SJSA1 (cell line): ENCODE measurements around the gene MYCBPAP. TPM values are rescaled to one million over a fixed set of nuclear protein-coding genes. Genes with fewer than 3 reads are reported as not detected.
A peak's percentile ranks its signal among the peaks of the same experiment; 100 is the strongest.

ENCODE experiments used
- DNase-seq, 2 experiments: peaks; one replicate each; pipeline ENCODE4 v3.0.0-alpha.2; 2015 to 2020; ENCODE audit warnings: low spot score in 2 of 2, low read depth in 1 of 2
- H3K27ac ChIP-seq: fragments of 250-450 bp; sonication (Bioruptor Pico); 2 replicates; pipeline ENCODE4 v1.5.1; 2020; ENCODE audit warnings: mild to moderate bottlenecking, moderate library complexity
- H3K27me3 ChIP-seq: fragments of 250-450 bp; sonication (Bioruptor Pico); replicated peaks from 2 replicates; pipeline ENCODE4 v1.5.1; 2020; ENCODE audit warnings: mild to moderate bottlenecking, moderate library complexity
- H3K36me3 ChIP-seq: fragments of 250-450 bp; sonication (Bioruptor Pico); 2 replicates; pipeline ENCODE4 v1.5.1; 2020; ENCODE audit warnings: mild to moderate bottlenecking
- H3K4me1 ChIP-seq: fragments of 250-450 bp; sonication (Bioruptor Pico); replicated peaks from 2 replicates; pipeline ENCODE4 v1.6.1; 2021; ENCODE audit warnings: mild to moderate bottlenecking
- H3K4me3 ChIP-seq: fragments of 250-450 bp; sonication (Bioruptor Pico); 2 replicates; pipeline ENCODE4 v1.5.1; 2020; ENCODE audit warnings: mild to moderate bottlenecking
- H3K9me3 ChIP-seq: fragments of 250-450 bp; sonication (Bioruptor Pico); replicated peaks from 2 replicates; pipeline ENCODE4 v1.5.1; 2020; ENCODE audit warnings: mild to moderate bottlenecking
- total RNA-seq: library from RNA; depleted of rRNA; stranded (reverse); fragments of >200 nt; shearing (Covaris generic); gene quantifications from 2 replicates; pipeline ENCODE4 v1.2.3, GENCODE V29; 2014; rRNA removed

MYCBPAP gene, protein sequence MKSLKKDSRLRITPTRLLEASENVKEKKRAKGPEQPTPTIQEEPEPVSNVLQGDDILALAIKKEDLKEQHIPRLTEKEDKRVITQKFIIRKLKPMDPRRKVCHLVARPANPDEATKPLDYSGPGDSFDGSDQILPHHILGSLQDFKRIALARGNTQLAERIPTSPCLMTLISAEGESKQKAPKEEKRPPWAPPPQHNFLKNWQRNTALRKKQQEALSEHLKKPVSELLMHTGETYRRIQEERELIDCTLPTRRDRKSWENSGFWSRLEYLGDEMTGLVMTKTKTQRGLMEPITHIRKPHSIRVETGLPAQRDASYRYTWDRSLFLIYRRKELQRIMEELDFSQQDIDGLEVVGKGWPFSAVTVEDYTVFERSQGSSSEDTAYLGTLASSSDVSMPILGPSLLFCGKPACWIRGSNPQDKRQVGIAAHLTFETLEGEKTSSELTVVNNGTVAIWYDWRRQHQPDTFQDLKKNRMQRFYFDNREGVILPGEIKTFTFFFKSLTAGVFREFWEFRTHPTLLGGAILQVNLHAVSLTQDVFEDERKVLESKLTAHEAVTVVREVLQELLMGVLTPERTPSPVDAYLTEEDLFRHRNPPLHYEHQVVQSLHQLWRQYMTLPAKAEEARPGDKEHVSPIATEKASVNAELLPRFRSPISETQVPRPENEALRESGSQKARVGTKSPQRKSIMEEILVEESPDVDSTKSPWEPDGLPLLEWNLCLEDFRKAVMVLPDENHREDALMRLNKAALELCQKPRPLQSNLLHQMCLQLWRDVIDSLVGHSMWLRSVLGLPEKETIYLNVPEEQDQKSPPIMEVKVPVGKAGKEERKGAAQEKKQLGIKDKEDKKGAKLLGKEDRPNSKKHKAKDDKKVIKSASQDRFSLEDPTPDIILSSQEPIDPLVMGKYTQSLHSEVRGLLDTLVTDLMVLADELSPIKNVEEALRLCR
- total RNA-seq, result not detected in 2 replicates

DNA sequence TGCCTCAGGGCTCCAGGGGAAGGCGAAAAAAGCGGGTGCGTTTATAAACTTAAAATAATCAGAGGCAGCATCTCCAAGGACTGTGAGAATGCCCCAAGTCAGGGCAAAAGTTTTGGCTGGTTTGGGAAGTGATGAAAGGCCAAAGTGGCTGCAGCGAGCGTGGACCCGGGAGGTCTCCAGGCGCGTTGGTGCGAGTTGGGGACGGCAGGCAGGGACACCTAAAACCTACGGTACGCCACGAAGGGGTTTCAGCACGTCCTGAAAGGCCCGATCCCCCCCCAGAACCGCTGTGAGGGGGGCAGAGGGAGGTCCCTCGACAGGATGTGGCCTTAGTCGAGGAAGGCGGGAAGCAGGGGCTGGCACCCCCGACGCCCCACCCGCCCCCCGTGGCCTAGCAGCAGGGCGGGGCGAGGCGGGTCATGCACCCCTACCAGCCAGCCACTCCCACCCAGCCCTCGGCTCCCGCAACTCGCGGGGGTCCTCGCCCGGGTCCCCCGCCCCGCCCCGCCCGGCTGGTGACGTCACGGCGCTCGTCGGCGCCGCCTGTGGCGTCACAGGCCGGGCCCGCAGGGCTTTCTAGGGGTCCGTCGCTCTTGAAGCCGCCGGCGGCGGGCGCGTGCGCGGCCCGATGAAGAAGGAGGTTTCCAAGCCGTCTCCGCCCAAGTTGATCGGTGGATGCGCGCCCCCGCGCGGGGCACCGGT lies at the start of gene MYCBPAP:
Gene MYCBPAP, plus strand, starts transcription at position 569 of the 702 bp plus-strand sequence. CDS start 236 bp downstream, outside the sequence.
- H3K36me3 ChIP-seq, result no peaks in the 10 kb centered on the region
- H3K27ac ChIP-seq, result no peak within 1 kb of the TSS
- DNase-seq, result peak; percentile 22 to 70
- H3K9me3 ChIP-seq, result no peaks in the 10 kb centered on the region
- H3K4me1 ChIP-seq, result peaks cover 9% of the 10 kb centered on the region
- peak within 1 kb of the TSS; percentile 36 for H3K4me3 ChIP-seq
- H3K27me3 ChIP-seq, result peaks cover 19% of the 10 kb centered on the region; the same call in 1 of the 2 replicates

DNA sequence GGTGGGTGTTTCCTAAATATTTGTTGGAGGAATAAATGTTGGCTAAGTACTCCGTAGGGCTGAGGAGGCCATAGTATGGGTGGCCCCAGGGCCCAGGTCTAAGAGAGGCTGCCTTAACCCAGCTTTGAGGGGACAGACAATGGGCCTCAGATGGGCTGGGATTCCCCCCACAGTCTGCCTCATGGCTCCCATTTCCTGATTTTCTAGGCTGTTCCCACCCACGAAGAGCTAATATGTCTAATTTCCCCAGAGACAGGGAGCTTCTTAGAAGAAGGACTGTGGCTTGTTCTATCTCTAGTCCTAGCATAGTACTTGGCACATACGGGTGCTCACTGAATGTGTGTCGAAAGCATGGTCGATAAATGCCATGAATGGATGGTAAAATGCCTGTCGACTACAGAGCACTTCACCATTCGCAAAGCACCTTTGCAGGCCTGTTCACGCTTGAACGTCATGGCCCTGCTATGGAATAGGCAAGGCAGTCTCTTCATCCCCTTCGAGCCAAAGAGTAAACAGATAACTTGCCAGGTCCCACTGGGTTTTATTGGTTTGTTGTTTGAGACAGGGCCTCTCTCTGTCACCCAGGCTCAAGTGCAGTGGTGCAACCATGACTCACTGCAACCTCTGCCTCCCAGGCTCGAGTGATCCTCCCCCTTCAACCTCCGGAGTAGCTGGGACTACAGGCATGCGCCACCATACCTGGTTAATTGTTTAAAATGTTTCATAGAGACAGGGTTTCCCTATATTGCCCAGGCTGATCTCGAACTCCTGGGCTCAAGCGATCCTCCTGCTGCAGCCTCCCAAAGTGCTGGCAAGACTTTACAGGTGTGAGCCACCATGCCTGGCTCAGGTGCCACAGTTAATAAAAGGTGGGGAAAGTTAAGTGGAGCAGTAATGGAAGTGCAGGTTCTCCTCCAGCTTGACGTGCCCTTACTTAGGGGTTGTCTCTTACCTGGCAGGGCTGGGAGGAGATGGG lies 49.2 kb upstream of the MYCBPAP start:
- Histone ChIP-seq H3K27ac (no peak overlapping the region), H3K27me3 (no peaks in the 10 kb centered on the region), H3K4me3 (no peak overlapping the region), H3K4me1 (peaks cover 9% of the 10 kb centered on the region), H3K36me3 (no peaks in the 10 kb centered on the region; the same call in 1 of the 2 replicates), H3K9me3 (no peaks in the 10 kb centered on the region)
- peak in 1 of 2 experiments; percentile 29 for DNase-seq

DNA sequence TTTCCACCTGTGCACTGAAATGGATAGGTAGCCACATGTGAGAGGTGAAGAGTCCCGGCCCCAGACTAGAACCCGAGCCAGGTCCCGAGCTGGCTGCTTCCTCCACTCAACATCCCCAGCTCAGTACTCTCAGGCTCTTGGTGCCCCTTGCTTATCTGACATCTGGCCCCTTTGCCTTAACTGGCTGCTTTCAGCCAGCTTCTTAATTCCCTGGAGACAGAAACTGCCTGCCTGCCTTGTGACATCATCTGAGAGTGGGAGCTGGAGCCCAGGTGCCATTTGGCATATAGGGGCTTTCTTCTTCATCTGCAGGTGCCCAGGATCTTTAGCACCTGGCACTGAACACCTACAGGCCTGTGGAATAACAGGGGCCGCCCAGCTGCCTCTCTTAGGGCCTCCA lies 48.5 kb upstream of the MYCBPAP start:
- H3K4me3 ChIP-seq, result no peak overlapping the region
- H3K9me3 ChIP-seq, result no peaks in the 10 kb centered on the region
- no peaks in the 10 kb centered on the region for H3K27me3 ChIP-seq
- H3K4me1 ChIP-seq, result peaks cover 9% of the 10 kb centered on the region
- no peak overlapping the region for H3K27ac ChIP-seq
- no peaks in the 10 kb centered on the region; the same call in 1 of the 2 replicates for H3K36me3 ChIP-seq
- no peak for DNase-seq

DNA sequence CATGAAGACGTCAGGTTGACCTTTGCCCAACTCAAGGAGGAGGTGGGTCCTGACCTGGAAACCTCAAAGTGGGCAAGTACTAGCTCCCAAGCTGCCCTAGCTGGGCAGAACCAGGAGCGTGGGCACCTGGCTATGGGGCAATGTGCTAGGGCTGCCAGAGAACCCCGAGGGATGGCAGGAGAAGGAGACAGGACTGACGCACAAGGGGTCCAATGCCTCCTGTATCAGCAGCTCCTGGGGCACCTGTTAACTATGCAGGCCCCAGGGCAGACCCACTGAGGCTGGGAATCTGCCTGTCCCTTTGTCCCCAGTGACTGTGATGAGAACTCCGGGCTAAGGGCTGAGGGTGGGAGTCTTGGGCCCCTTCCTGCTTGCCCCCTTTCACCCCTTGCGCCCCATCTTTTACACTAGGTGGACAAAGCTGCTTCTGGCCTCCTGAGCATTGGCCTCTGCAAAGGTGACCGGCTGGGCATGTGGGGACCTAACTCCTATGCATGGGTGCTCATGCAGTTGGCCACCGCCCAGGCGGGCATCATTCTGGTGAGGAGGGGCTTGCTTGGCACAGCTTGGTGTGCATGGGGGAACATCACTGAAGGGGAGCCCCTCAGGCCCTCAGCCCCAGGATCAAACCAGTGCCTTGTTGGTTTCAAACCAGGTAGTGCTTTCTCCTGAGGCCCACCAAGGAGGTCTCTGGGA lies 47.3 kb upstream of the MYCBPAP start:
- Histone ChIP-seq H3K27me3 (no peaks in the 10 kb centered on the region), H3K27ac (no peak overlapping the region), H3K4me1 (peaks cover 9% of the 10 kb centered on the region), H3K4me3 (no peak overlapping the region), H3K9me3 (no peaks in the 10 kb centered on the region), H3K36me3 (no peaks in the 10 kb centered on the region; the same call in 1 of the 2 replicates)
- DNase-seq, result no peak

DNA sequence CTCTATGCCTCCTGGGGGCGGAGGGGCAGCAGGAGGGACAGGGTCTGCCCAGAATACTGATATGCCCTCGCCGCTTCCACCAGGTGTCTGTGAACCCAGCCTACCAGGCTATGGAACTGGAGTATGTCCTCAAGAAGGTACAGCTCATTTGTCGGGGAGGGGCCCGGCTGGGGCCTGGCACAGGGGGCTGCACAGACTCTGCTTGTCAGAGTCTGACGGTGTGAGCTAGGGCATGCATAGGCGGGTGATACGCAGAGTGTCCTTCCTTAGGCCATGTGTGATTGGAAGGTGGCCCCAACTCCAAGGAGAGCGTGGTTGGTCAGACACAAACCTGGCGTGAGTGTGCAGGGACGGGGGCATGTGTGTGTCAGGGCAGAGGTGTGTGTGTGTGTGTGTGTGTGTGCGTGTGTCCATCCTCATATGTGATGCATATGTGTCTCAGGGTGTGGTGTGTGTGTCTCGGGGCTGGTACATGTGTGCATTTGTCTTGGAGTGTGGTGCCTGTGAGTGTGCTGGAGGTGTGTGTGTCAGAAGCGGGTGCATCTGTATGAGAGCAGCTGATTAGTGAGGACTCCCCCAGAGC lies 46.6 kb upstream of the MYCBPAP start:
- Histone ChIP-seq H3K4me1 (peaks cover 9% of the 10 kb centered on the region), H3K9me3 (no peaks in the 10 kb centered on the region), H3K4me3 (no peak overlapping the region), H3K27ac (no peak overlapping the region), H3K36me3 (no peaks in the 10 kb centered on the region; the same call in 1 of the 2 replicates), H3K27me3 (no peaks in the 10 kb centered on the region)
- DNase-seq, result no peak

DNA sequence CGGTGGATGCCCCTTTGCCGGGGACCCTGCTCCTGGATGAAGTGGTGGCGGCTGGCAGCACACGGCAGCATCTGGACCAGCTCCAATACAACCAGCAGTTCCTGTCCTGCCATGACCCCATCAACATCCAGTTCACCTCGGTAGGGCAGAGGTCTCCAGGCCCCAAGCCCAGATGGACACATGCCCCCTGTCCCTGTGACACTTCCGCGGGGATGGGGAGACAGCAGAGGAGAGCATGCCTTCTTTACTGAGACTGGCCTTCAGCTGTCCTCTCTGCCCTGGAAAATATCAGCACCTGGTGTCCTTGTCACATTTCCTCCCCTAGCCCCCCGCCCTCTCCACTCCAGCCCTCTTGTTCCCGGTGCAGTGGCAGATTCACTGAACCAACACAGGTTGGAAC lies 45.8 kb upstream of the MYCBPAP start:
- Histone ChIP-seq H3K4me1 (peaks cover 9% of the 10 kb centered on the region), H3K36me3 (no peaks in the 10 kb centered on the region; the same call in 1 of the 2 replicates)

DNA sequence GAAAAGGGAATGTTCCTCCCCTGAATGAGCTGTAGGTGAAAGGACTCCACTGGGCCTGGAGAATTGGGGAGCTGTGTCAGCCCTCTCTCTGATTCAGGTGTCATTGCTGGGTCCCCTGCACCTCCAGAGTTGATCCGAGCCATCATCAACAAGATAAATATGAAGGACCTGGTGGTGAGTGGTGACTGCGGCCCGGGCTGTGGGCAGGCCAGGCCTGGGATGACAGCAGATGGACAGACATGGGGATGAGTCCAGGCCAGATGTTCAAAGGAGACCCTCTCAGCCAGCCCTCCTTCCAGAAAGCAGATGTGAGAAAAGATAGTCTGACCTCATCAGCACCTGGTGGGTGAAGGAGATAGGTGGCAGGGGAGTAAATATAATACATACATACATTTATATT lies 44.1 kb upstream of the MYCBPAP start:
- Histone ChIP-seq H3K27me3 (peaks cover 16% of the 10 kb centered on the region), H3K36me3 (no peaks in the 10 kb centered on the region; the same call in 1 of the 2 replicates), H3K4me1 (peaks cover 8% of the 10 kb centered on the region), H3K4me3 (no peak overlapping the region), H3K9me3 (no peaks in the 10 kb centered on the region), H3K27ac (no peak overlapping the region)
- DNase-seq, result no peak

More for the DNA sequence above, 45.8 kb upstream of the MYCBPAP start:
- no peak for DNase-seq
- Histone ChIP-seq H3K27me3 (no peaks in the 10 kb centered on the region), H3K27ac (no peak overlapping the region), H3K4me3 (no peak overlapping the region), H3K9me3 (no peaks in the 10 kb centered on the region)

DNA sequence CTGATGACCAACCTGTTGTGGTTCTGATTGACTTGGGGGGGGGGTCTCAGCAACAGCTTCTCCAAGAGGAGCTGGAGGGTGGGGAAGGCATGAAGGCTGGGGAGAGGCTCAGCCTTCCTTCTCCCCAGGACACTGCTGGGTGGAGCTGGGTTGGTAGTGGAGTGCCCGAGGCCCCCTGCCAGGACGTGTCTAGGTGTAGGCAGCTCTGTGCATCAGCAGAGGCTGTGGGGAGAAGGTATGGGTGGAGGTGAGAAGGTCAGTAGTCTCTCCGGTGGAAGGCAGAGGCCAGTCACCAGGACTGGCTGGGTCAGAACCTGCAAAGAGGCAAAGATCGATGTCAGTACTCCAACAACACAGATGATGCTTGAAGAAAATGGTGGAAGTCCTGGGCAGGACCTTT lies 43.5 kb upstream of the MYCBPAP start:
- H3K27ac ChIP-seq, result no peak overlapping the region
- no peak overlapping the region for H3K4me3 ChIP-seq
- no peaks in the 10 kb centered on the region; the same call in 1 of the 2 replicates for H3K36me3 ChIP-seq
- peaks cover 7% of the 10 kb centered on the region for H3K4me1 ChIP-seq
- H3K27me3 ChIP-seq, result peaks cover 17% of the 10 kb centered on the region
- H3K9me3 ChIP-seq, result no peaks in the 10 kb centered on the region
- no peak for DNase-seq

DNA sequence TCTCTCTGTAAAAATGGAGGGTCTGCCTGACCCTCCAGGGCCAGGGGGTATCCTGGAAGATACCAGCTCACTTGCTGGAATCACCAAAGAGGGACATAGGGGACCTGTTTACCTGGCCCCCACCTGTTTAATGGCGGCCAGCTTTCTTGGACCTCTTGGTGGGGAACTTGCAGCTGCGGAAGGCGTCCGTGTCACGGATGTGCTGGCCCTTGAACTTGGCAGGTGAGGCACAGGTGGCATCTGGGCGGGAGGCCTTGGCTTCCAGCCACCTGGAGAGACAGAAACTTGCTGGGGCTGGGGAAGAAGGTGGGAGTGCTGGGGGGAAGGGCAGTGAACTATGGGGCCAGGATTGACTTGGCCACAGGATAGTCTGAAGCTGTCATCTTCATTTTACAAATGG lies 43.1 kb upstream of the MYCBPAP start:
- Histone ChIP-seq H3K27ac (no peak overlapping the region), H3K36me3 (no peaks in the 10 kb centered on the region; the same call in 1 of the 2 replicates)

DNA sequence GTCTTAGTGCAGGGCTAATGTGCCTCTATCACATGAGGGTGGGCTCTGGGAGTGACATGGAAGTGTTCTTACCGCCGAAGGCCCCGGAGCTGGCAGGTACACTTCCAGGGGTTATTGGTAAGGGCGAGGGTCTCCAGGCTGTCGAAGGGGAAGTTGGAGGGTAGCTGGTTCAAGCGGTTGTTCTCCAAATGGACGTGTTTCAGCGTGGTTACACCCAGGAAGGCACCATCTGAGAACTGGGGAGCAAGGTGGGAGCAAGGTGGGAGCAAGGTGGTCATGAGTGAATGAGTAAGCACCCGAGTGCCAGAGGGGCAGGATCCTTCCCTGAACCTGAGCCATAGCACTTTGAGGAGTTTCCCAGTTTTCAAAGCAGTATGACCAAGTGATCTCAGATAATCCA lies 42.6 kb upstream of the MYCBPAP start:
- no peak overlapping the region for H3K27ac ChIP-seq
- no peaks in the 10 kb centered on the region; the same call in 1 of the 2 replicates for H3K36me3 ChIP-seq
- no peak for DNase-seq
- peaks cover 7% of the 10 kb centered on the region for H3K4me1 ChIP-seq
- H3K9me3 ChIP-seq, result no peaks in the 10 kb centered on the region
- H3K27me3 ChIP-seq, result peaks cover 17% of the 10 kb centered on the region
- no peak overlapping the region for H3K4me3 ChIP-seq

More for the DNA sequence above, 43.1 kb upstream of the MYCBPAP start:
- Histone ChIP-seq H3K4me1 (peaks cover 7% of the 10 kb centered on the region), H3K27me3 (peaks cover 17% of the 10 kb centered on the region), H3K4me3 (no peak overlapping the region), H3K9me3 (no peaks in the 10 kb centered on the region)
- no peak for DNase-seq

DNA sequence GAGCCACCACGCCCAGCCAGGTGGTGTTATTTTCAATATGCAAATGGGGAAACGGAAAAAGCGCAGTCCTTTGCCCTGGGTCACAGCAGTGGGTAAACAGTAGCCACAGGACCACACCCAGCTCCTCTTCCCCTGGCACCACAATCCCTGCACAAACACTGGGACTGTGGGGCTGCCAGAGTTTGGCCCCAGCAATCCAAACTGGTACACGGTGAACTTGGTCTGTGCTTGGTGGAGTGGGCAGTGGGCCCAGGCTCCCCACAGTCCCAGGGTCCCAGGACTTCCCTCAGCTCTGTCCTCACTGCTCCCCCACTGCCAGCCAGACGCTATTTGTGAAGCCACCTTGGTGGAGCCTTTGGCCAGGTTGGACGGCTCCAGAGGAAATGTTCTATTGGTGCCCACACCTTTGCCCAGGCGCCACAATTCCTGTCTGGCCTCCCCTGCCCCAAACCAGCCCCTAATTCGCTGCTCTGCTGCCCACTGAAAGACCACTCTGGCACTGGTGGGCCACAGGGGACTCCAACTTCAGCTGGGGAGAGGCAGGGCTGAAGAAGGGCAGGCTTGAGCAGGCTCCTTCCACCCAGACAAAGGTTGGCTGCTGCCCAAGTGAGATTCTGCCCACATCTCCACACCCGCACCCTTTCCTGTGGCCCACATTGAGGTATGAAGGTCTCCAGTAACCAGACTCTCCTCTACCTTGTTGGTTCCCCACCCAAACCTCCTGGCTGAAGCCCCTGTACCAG lies 41.7 kb upstream of the MYCBPAP start:
- DNase-seq, result no peak
- Histone ChIP-seq H3K4me1 (peaks cover 7% of the 10 kb centered on the region), H3K27ac (no peak overlapping the region), H3K27me3 (peaks cover 17% of the 10 kb centered on the region), H3K4me3 (no peak overlapping the region), H3K36me3 (no peaks in the 10 kb centered on the region), H3K9me3 (no peaks in the 10 kb centered on the region)
